Left lung (tissue), 10 donors: ENCODE data around the gene EBF4. TPM values are rescaled to one million over a fixed set of nuclear protein-coding genes. Genes with fewer than 3 reads are reported as not detected.

Source experiments
- ATAC-seq: fragments of 200-7000 bp; cut with Tn5 transposase; one replicate; pipeline ENCODE4 v1.9.1; 2020; ENCODE audit warnings: moderate library complexity
- DNase-seq, 4 donors: peaks; one replicate each; pipeline ENCODE4 v3.0.0-alpha.2; 2013 to 2020
- H3K27ac ChIP-seq, 2 donors: fragments of 200-600 bp; sonication (generic) in 1 of 2; one replicate each; pipeline versions ENCODE4 v1.5.0 to v1.8.0; 2020 to 2021
- H3K27me3 ChIP-seq, 2 donors: fragments of 200-600 bp; sonication (generic) in 1 of 2; one replicate each; pipeline versions ENCODE4 v1.5.0 to v1.8.0; 2020 to 2021
- H3K36me3 ChIP-seq, 2 donors: fragments of 200-600 bp; sonication (generic) in 1 of 2; one replicate each; pipeline versions ENCODE4 v1.5.0 to v1.8.0; 2020 to 2021
- H3K4me1 ChIP-seq, 2 donors: fragments of 200-600 bp; one replicate each; pipeline ENCODE4 v1.8.0; 2021
- H3K4me3 ChIP-seq, 2 donors: fragments of 200-600 bp; sonication (generic) in 1 of 2; one replicate each; pipeline versions ENCODE4 v1.5.0 to v1.8.0; 2020 to 2021; ENCODE audit warnings: mild to moderate bottlenecking in 1 of 2
- H3K9me3 ChIP-seq, 2 donors: fragments of 200-600 bp; sonication (generic) in 1 of 2; one replicate each; pipeline versions ENCODE4 v1.5.0 to v1.8.0; 2020 to 2021
- intact Hi-C, 2 donors: fragments of 100-400 bp; cut with DNase I; formaldehyde crosslinking; loops; one replicate each; pipeline versions ENCODE4 v1.11.2 to v1.14.2; 2022
- polyA plus RNA-seq, 6 donors: library from polyadenylated mRNA; unstranded; fragments of 120-200 nt; gene quantifications; one replicate each; pipeline ENCODE4 v1.2.1, GENCODE V29; 2013; ENCODE audit not compliant: insufficient read length in 6 of 6
- total RNA-seq, 2 donors: library from RNA; stranded (reverse); fragmentation: NEBNext Ultra II Directional; extraction: Animal tissue kit (Norgen Biotek cat#: 25700); gene quantifications; one replicate each; pipeline ENCODE4 v1.2.1, GENCODE V29; 2021
- TF ChIP-seq, protein P1 (sequence below), 2 donors: fragments of 200-600 bp; sonication (generic) in 1 of 2; IDR thresholded peaks; one replicate each; pipeline versions ENCODE4 v1.5.0 to v1.8.0; 2021; ENCODE audit warnings: antibody characterized with exemption in 2 of 2
- donor health status: DM: no; HTN: yes; CAD: no.
- donor health status: DM: no; HTN: no; CAD: no.

Gene EBF4
- total and polyA plus RNA-seq, 8 donors: 10.0 to 55.9 (median 40.0) TPM

DNA sequence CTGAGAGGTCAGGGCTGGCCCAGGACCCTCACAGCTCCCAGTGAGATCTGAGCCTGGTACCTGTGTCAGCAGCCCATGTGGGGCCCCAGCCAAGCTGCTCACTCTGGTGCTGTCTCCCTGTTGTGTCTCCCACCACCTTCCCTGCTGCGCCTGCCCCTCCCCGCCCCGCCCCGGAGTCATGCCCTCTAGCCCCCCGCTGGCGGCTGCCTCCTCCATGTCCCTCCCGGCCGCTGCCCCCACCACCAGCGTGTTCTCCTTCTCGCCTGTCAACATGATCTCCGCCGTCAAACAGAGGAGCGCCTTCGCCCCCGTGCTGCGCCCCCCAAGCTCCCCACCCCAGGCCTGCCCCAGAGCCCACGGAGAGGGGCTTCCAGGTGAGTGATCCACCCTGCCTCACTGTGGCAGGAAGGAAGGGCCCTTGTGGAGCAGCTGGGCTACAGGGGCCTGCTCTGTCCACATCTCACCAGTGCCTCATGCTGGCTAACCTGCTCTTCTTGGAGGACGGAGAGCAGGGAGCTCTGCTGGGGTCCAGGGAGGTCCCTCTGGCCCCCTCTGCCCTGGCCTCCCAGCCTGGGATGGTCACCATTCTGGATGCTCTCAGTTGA, 63.0 kb downstream of the EBF4 start:
- Histone ChIP-seq H3K9me3 (no peaks in the 10 kb centered on the region), H3K27me3 (peaks cover 12 to 76% of the 10 kb centered on the region in 2 donors), H3K36me3 (no peaks in the 10 kb centered on the region), H3K27ac (no peak overlapping the region), H3K4me1 (peaks cover 19 to 30% of the 10 kb centered on the region in 2 donors), H3K4me3 (no peak overlapping the region)
- DNase-seq (no peak), ATAC-seq (no peak)
- TF ChIP-seq, protein P1, sequence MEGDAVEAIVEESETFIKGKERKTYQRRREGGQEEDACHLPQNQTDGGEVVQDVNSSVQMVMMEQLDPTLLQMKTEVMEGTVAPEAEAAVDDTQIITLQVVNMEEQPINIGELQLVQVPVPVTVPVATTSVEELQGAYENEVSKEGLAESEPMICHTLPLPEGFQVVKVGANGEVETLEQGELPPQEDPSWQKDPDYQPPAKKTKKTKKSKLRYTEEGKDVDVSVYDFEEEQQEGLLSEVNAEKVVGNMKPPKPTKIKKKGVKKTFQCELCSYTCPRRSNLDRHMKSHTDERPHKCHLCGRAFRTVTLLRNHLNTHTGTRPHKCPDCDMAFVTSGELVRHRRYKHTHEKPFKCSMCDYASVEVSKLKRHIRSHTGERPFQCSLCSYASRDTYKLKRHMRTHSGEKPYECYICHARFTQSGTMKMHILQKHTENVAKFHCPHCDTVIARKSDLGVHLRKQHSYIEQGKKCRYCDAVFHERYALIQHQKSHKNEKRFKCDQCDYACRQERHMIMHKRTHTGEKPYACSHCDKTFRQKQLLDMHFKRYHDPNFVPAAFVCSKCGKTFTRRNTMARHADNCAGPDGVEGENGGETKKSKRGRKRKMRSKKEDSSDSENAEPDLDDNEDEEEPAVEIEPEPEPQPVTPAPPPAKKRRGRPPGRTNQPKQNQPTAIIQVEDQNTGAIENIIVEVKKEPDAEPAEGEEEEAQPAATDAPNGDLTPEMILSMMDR (IDR thresholded peaks at IDR 0.05): no peak
- intact Hi-C loops: no loop called here

DNA sequence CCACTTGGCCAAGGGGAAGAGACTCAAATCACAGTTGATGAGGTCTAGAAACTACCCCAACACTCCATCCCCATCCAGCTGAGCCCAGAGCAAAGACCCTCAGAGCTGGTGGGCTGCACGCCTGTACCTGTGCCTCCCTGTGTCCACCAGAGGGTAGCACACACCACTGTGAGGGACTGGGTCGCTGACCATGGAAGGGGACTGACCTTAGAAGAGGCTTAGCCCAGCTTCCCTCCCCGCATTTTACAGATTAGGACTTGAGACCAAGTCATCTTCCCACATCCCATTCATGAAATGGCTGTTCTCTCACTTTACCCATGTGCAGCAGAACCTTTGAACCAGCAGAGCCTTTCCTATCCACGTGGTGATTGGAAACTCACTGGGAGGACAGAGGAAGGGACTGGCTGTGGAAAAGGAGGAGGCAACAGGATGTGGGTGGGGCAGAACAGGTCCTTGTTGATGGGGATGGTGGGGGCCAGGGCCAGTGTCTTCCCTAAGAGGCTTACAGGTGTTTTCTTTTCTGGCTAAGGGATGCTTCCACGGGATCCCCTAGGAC, 63.6 kb downstream of the EBF4 start:
- TF ChIP-seq, protein P1 (IDR thresholded peaks at IDR 0.05): peak; percentile 34 to 39
- peaks cover 12 to 71% of the 10 kb centered on the region in 2 donors for H3K27me3 ChIP-seq
- intact Hi-C loops: no loop called here
- no peaks in the 10 kb centered on the region for H3K36me3 ChIP-seq
- DNase-seq: no peak
- H3K9me3 ChIP-seq: no peaks in the 10 kb centered on the region
- H3K27ac ChIP-seq: no peak overlapping the region
- H3K4me1 ChIP-seq: peaks cover 17 to 24% of the 10 kb centered on the region in 2 donors
- no peak overlapping the region for H3K4me3 ChIP-seq
- ATAC-seq: peak; percentile 62

DNA sequence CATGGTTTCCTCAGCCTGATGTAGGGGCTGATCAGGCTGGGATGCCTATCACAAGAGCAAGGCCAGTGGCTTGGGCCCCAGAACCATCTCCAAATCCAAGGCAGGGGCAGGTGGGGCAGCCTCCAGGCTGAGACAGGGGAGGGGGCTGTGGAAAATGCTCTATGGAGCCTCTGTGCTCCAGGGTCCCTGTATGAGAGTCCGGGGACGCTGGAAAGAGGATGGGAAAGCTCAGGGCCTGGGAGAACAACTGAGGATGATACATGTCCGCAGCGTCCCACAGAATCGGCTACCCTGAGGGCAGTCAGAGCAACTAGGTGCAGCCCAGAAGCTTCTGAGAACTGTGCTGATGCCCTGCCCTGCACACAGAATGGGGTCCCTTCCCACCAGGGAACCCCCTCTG, 64.4 kb downstream of the EBF4 start:
- TF ChIP-seq, protein P1 (IDR thresholded peaks at IDR 0.05): no peak

DNA sequence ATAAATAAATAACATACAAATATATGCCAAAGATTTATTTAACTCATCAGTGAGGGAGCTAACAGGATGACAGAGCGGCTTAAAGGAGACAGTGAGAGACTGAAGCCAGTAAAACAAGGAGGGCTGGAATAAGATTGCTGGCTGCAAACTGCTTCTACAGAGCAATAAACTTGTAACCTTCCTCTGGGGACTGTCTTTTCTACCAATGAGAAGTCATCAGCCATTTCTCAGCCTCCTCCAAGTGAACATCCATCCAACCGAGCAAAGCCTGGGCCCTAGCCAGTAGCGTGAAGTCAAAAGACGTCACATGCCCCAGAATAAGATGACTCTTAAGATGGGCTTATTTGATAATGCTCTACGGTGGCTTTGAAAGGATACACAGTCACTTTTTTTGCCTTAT, 65.4 kb downstream of the EBF4 start:
- DNase-seq (no peak), ATAC-seq (no peak)
- no peak overlapping the region for H3K4me3 ChIP-seq
- H3K27me3 ChIP-seq: peaks cover 11 to 56% of the 10 kb centered on the region in 2 donors
- H3K4me1 ChIP-seq: peaks cover 2 to 6% of the 10 kb centered on the region in 2 donors
- H3K27ac ChIP-seq: no peak overlapping the region
- no peaks in the 10 kb centered on the region for H3K9me3 ChIP-seq
- no peaks in the 10 kb centered on the region for H3K36me3 ChIP-seq
- intact Hi-C loops: no loop called here
- TF ChIP-seq, protein P1 (IDR thresholded peaks at IDR 0.05): no peak

More for the DNA sequence above, 64.4 kb downstream of the EBF4 start:
- peaks cover 9 to 15% of the 10 kb centered on the region in 2 donors for H3K4me1 ChIP-seq
- H3K27ac ChIP-seq: no peak overlapping the region
- ATAC-seq (no peak), DNase-seq (no peak)
- H3K27me3 ChIP-seq: peaks cover 12 to 63% of the 10 kb centered on the region in 2 donors
- no peaks in the 10 kb centered on the region for H3K9me3 ChIP-seq
- intact Hi-C loops: no loop called here
- no peak overlapping the region for H3K4me3 ChIP-seq
- no peaks in the 10 kb centered on the region for H3K36me3 ChIP-seq

DNA sequence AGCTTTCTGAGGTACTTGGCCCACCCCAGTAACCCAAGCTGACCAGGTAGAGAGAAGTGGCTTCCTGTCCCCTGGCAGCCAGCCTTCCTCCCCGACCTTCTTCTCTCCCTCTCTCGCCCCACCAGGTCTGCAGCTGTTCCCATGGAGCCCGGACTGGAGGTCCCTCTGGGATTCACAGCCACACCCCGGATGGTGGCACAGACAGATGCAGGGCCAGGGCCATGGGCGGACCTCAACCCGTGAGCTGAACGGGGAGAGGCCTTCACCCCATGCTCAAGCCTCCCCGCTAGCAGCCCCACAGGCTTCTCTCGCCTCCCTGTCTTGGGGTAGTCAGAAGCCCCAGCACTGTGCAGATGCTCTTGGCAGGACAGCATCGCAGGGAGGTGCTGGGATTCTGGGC, 66.6 kb downstream of the EBF4 start:
- Histone ChIP-seq H3K4me1 (no peaks in the 10 kb centered on the region), H3K36me3 (no peaks in the 10 kb centered on the region), H3K27me3 (peaks cover 0 to 54% of the 10 kb centered on the region in 2 donors), H3K4me3 (no peak overlapping the region), H3K27ac (no peak overlapping the region), H3K9me3 (no peaks in the 10 kb centered on the region)
- intact Hi-C loops: no loop called here
- TF ChIP-seq, protein P1 (IDR thresholded peaks at IDR 0.05): no peak
- no peak for DNase-seq
- no peak for ATAC-seq
